COLO829 (cell line): Measurements from ENCODE around the gene SH3BP1.
"Not testable (repeated sequence)": the region's sequence is repeated elsewhere in the genome, so short reads cannot be mapped to it uniquely, and the experiment has no call there.

ENCODE experiments used
- DNase-seq: peaks from one replicate; pipeline ENCODE4 v3.0.0; 2012; ENCODE audit warnings: low spot score

SH3BP1 gene

DNA sequence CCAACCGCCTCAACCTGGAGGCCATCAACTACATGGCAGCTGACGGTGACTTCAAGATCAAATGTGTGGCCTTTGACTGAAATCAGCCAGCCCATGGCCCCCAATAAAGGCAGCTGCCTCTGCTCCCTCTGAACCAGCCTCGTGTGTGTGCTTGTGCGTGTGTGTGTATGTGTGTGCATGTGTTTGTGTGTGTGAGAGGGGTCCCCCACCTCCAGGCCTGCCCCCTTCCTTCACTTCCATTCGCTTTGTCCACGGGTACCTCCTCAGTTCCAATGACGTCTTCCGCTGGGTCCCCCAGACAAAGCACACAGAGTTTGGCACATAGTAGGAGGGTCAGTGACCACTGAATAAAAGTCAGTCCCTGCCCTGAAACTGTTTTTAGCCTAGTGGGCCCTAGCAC lies 40.2 kb downstream of the SH3BP1 start:
- no peak for DNase-seq

DNA sequence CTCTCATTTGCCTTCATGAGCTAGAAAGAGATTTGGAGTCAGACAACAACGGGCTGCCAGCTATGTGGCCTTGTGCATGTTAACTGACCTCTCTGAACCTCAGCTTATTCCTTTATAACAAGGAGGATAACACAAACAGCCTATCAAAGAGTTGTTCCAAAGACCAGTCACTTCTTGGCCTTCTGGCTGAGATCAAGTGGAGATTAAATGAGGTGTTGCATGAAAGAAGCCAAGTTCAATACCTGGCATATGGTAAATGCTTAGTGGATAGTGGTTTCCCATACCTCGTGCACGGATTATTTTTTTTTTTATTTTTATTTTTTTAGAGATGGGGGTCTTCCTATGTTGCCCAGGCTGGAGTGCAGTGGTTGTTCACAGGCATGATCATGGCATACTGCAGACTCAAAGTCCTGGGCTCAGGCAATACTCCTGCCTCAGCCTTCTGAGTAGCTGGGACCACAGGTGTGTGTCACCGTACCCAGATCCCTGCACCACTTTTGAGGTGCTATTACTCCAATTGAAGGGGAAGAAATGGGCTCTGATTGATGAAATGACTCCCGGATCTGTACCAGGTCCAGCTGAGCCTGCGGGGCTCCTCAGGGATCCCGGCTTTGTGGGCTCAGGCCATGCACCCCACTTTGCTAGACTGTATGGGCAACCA lies 40.9 kb downstream of the SH3BP1 start:
- no peak for DNase-seq

DNA sequence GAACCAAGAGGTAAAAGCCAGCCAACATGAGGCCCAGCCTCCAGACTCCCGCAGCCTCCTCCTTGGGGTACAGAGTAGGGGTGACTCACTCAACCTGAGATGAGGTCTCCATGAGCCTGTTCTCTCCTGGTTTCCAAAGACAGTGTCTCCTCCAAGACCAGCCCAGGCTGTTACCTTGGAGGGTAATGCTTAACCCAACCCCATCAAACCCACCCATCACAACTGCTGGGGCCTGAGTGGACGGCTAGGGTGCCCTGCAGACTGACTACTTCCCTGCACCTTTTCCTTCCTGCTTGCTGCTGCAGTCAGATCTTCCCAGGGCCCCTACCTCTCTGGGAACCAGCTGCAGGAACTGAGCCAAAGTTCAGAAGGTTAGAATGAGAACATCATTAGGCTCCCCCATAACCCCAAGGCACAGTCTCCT lies 41.5 kb downstream of the SH3BP1 start:
- no peak for DNase-seq

DNA sequence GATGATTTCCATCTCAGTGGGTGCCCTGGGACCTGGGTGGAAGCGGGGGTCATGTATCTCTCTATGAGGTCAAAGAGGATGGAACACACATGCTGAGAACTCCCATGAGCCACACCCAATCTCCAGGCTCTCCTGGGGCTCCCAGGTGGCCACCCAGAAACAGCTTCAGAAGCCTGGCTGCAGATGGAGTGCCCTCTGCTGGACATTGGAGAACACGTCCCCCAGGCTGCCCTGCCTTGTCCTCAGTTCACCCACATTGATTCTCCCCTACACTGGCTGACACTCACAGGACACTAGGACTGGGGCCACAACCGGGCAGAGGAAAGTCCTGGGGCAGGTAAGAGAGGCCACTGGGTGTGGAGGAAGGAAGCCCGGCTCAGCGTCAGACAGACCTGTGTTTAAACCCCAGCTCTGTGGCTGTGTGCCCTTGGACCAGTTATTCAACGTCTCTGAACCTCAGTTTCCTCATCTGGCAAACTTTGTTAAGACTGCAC lies 42.1 kb downstream of the SH3BP1 start:
- DNase-seq = peak; percentile 53

- no peak for DNase-seq
Observed at GRCh38 chr22:37684803-37685615, 45.5 kb downstream of the SH3BP1 start.

- DNase-seq = peak; percentile 85
Observed at GRCh38 chr22:37686002-37686982, 46.8 kb downstream of the SH3BP1 start, which contains the start of gene NOL12. Gene NOL12 (plus strand): TSS chr22:37686343. CDS start chr22:37686393, 50 bp downstream.

- DNase-seq = no peak
Observed at GRCh38 chr22:37690407-37690806, 50.9 kb downstream of the SH3BP1 start.

DNA sequence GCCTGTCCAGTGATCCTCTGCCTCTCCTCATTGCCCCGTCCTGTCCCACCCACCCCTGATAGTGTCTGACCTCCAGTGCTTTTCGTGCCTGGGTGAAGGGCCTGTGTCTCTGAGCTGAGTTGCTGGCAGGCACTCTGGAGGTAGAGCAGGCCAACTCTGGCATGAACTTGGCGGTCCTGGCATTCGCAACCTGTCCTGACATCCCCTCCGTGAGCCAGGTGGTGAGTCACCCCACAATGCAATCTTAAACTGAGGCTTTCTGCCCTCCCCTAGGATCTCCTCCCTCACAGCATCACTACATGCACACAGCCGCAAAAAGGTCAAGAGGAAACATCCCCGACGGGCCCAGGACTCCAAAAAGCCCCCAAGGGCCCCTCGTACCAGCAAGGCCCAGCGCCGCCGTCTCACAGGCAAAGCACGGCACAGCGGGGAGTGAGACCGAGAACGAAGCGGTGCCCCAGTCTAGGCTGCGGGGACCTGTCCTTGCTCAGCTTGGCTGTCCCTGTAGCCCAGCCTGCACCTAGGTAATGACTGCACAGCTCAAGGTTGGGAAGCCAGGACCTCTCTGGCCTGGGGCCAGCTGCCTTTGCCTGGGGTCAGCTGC lies 51.5 kb downstream of the SH3BP1 start:
- DNase-seq = no peak

- DNase-seq = no peak
Observed at GRCh38 chr22:37692627-37693285, 53.3 kb downstream of the SH3BP1 start.

GRCh38 chr22:37694131-37694530 lies 54.7 kb downstream of the SH3BP1 start:
- not testable (repeated sequence) for DNase-seq

DNA sequence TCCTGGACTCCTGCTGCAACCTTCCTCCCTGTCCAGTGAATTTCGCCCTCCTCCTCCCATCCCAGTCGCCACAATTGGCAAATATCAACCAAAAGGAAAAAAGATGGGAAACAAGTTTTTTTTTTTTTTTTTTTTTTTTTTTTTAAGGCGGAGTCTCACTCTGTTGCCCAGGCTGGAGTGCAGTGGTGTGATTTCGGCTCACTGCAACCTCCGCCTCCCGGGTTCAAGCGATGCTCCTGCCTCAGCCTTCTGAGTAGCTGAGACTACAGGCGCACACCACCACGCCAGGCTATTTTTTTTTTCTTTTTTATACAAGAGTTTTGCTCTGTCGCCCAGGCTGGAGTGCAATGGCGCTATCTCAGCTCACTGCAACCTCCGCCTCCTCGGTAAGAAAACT lies 56.8 kb downstream of the SH3BP1 start:
- not testable (repeated sequence) for DNase-seq

- DNase-seq = peak; percentile 97
Observed at GRCh38 chr22:37696657-37697537, 57.4 kb downstream of the SH3BP1 start, which contains the start of gene TRIOBP. Gene TRIOBP (plus strand): TSS chr22:37697048. CDS start chr22:37701366, 4,318 bp downstream.

DNA sequence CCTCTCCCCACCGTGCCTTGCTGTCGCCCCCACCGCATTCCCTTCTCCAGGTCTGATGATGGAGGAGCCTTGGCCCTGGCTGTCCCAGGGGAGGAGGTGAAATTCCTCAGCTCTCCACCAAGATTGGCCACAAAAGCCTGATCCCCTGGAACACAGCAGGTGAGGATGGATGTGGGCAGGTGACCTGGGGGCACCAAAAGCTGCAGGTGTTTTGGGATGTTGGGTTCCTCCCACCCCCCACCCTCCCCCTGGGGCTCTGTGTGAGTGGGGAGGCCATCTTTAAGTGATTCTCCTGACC lies 58.0 kb downstream of the SH3BP1 start:
- no peak for DNase-seq

DNA sequence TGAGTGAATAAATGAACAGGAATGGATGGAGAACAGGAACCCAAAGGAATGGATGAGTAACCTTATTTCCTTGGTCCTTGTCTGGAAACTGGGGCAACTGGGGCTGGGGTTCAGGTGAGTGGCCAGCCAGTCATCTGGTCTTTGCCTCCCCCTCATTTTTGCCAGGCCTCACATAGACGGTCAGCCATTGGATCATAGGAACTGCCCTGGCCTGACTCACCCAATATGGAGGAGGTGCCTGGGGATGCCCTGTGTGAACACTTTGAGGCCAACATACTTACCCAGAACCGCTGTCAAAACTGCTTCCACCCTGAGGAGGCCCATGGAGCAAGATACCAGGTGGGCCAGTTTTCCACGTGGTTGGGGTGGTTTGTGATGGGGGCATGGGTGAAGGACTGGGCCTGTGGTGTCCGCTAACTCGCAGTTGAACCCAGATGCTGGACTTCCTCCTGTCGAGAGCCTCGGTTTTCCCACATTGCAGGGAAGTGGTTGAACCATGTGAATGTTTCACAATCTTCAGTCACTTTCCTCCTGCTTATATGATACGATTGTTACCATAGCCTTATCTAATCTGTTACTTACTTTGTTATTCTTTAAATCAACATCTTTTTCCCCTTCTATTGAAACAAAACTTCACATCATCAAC lies 61.8 kb downstream of the SH3BP1 start:
- DNase-seq = no peak

- no peak for DNase-seq
Observed at GRCh38 chr22:37703906-37704305, 64.4 kb downstream of the SH3BP1 start.

DNA sequence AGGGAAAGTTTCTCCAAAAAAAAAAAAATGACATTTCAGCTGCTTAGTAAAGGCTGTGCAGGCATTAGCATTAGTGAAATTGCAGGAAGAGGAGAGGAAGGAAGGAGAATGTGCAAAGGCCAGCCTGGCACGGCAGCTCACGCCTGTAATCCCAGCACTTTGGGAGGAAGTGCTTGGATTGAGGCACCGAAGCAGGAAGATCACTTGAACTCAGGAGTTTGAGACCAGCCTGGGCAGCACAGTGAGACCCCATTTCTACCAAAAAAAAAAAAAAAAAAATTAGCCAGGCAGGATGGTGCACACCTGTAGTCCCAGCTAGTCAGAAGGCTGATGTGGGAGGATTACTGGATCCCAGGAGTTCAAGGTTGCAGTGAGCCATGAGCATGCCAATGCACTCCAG lies 65.2 kb downstream of the SH3BP1 start:
- no peak for DNase-seq

DNA sequence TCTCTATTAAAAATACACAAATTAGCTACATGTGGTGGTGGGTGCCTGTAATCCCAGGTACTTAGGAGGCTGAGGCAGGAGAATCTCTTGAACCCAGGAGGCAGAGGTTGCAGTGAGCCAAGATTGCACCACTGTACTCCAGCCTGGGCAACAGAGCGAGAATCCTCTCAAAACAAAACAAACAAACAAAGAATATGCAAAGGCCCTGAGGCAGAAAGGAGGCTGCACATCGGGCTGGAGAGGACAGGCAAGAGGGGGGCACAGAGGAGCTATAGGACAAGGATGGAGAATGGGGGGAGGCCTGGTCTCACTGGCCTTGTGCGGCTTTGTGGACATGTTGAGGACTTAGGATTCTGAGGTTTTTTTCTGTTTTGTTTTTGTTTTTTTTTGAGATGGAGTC lies 65.7 kb downstream of the SH3BP1 start:
- DNase-seq = no peak
